GM21717 (cell line): ENCODE data around the gene CTLA4.
"Not testable (repeated sequence)": the region's sequence is repeated elsewhere in the genome, so short reads cannot be mapped to it uniquely, and the experiment has no call there.

Source experiments
- ATAC-seq: cut with Tn5 transposase; IDR thresholded peaks from one replicate; pipeline ENCODE4 v1.9.1; 2021; ENCODE audit warnings: mild to moderate bottlenecking, moderate library complexity; ENCODE audit not compliant: unreplicated experiment

CTLA4 gene

GRCh38 chr2:203855274-203855673 lies 12.3 kb upstream of the CTLA4 start:
- ATAC-seq: no peak

DNA sequence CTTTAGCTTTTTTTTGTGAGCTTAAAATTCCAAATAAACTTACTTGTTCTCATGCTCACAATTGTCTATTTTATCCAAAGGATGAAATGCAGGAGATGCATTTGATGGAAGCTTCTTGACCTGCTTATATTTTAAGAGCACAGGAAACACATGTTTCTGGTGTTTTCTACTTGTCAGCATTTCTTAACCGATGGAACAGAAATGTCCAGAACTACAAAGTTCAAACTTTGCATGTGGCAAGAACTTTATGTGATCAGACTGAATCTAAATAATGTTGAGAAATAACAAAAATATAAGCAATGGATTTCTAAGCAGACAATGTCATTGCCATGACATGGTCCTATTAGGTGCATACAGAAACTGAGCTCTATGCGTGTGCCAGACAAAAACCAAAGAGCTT lies 9.9 kb upstream of the CTLA4 start:
- ATAC-seq: no peak

DNA sequence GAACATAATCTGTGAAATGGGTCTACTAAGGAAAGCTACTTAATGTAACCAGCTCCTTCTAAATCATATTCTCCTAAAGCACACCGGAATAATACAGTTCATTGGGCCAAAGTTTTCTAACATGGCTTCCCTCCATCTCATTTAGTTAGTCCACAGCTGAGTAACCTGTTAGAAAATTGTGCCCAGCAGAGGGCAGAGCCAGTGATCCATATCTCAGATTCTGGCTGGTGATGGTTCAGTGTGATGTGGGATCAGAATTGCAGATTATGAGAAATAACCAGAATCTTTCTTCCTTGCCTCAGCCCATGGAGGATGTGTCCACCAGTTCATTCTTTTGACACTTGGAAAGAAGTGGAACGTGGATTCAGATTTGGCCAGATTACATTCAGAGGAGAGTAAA lies 9.4 kb upstream of the CTLA4 start:
- no peak for ATAC-seq

GRCh38 chr2:203859030-203859789 lies 8.4 kb upstream of the CTLA4 start:
- ATAC-seq: no peak

- no peak for ATAC-seq
Measured at GRCh38 chr2:203861197-203861596, 6.4 kb upstream of the CTLA4 start.

DNA sequence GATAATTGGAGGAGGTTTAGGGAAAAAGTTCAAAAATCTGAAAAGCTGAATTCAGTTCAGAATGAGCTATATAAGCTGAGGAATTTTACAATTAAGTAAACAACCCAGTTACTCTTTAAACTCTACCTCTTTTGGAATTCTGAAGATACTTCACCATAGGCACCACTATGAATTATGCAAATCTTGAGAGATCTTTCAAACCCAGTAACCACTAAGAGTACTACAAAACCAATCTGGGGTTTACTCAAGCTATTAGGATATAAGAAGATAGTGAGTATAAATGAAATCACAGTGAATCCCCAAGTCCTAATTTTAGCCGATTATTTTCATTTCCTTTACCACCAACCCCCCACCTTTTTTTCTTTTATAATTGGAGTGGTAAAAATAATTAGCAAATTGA lies 6.0 kb upstream of the CTLA4 start:
- ATAC-seq: no peak

- ATAC-seq: no peak
Measured at GRCh38 chr2:203869223-203870042, 1.9 kb downstream of the CTLA4 start.

- no peak for ATAC-seq
Measured at GRCh38 chr2:203870481-203870880, 2.9 kb downstream of the CTLA4 start.

- no peak for ATAC-seq
Measured at GRCh38 chr2:203870941-203871340, 3.4 kb downstream of the CTLA4 start.

DNA sequence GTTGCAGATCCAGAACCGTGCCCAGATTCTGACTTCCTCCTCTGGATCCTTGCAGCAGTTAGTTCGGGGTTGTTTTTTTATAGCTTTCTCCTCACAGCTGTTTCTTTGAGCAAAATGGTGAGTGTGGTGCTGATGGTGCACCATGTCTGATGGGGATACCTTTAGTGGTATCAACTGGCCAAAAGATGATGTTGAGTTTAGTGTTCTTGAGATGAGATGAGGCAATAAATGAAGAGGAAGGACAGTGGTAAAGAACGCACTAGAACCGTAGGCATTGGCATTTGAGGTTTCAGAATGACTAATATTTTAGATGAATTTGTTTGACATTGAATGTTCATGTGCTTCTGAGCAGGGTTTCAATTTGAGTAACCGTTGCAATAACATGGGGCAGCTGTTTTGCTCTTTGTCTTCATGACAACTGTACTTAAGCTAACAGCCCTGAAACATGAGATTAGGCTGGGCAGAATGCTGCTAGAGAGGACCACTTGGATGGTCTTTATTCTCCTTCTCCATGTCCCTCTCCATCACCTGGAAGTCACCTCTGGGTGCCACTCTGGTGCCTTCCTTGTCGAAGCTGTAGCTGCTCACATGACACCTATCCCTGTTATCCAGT lies 3.9 kb downstream of the CTLA4 start:
- peak; percentile 96 for ATAC-seq

DNA sequence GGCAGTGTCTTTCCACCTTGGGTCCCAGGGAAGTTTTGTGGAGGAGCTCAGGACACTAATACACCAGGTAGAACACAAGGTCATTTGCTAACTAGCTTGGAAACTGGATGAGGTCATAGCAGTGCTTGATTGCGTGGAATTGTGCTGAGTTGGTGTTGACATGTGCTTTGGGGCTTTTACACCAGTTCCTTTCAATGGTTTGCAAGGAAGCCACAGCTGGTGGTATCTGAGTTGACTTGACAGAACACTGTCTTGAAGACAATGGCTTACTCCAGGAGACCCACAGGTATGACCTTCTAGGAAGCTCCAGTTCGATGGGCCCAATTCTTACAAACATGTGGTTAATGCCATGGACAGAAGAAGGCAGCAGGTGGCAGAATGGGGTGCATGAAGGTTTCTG lies 5.9 kb downstream of the CTLA4 start:
- no peak for ATAC-seq

DNA sequence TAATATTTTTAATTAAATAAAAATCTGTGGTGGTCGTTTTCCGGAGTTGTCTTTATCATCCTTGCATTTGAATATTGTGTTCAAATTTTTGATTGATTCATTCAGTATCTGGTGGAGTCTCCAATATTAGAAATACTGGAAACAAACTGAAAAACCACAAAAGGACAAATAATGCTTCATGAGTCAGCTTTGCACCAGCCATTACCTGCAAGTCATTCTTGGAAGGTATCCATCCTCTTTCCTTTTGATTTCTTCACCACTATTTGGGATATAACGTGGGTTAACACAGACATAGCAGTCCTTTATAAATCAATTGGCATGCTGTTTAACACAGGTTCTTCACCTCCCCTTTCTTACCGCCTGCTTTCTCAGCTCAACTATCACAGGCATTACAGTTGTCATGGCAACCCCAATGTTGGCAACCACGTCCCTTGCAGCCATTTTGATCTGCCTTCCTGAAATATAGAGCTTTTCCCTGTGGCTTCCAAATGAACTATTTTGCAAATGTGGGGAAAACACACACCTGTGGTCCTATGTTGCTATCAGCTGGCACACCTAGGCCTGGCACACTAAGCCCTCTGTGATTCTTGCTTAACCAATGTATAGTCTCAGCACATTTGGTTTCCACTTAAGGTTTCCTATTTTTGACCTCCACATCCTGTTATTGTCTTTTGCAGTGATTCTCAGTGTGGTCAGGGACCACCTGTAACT lies 6.5 kb downstream of the CTLA4 start:
- no peak for ATAC-seq

- no peak for ATAC-seq
Measured at GRCh38 chr2:203875471-203875870, 7.9 kb downstream of the CTLA4 start.

GRCh38 chr2:203876328-203876727 lies 8.8 kb downstream of the CTLA4 start:
- ATAC-seq: no peak

DNA sequence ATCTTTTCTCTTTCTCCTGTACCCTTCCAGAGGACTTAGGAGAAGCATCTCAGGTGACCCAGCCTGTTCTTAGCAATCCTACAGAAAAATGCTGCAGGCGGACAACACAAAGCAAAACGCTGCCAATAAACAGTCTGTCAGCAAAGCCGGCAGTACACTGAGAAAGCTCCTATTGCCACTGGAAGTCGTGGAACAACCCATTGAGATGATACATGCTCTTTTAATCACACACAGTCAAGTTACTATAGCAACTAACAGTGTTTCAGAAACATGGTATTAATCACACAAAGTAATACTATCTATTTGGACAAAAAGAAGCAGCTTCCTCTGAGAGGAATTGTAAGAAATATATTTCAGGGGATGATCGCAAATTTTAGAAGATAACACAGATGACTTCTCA lies 10.5 kb downstream of the CTLA4 start:
- ATAC-seq: no peak

GRCh38 chr2:203880557-203881125 lies 13.1 kb downstream of the CTLA4 start:
- no peak for ATAC-seq

DNA sequence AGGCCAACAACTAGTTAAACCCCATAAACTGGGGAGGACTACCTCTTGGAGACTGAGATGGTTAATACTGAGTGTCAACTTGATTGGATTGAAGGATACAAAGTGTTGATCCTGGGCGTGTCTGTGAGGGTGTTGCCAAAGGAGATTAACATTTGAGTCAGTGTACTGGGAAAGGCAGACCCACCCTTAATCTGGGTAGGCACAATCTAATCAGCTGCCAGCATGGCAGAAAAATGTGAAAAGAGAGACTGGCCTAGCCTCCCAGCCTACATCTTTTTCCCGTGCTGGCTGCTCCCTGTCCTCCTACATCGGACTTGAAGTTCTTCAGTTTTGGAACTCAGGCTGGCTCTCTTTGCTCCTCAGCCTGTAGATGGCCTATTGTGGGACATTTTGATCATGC lies 13.6 kb downstream of the CTLA4 start:
- not testable (repeated sequence) for ATAC-seq

DNA sequence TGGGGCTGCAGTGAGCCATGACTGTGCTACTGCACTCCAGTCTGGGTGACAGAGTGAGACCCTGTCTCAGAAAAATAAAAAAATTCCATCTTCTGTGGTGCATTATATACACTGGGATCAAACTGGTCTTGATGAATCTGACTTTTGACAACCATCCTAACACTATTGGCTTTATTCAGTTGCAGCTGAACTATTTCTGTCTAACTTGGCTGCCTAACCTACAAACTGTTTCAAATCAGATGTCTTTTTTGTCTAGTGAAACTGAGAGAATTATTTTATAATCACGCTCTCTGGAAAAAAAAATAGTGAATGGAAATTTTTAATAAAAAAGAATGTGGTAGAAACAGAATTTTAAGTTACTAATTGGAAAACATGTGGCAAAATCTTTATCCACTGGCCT lies 15.0 kb downstream of the CTLA4 start:
- no peak for ATAC-seq

- no peak for ATAC-seq
Measured at GRCh38 chr2:203886661-203887151, 19.1 kb downstream of the CTLA4 start.

DNA sequence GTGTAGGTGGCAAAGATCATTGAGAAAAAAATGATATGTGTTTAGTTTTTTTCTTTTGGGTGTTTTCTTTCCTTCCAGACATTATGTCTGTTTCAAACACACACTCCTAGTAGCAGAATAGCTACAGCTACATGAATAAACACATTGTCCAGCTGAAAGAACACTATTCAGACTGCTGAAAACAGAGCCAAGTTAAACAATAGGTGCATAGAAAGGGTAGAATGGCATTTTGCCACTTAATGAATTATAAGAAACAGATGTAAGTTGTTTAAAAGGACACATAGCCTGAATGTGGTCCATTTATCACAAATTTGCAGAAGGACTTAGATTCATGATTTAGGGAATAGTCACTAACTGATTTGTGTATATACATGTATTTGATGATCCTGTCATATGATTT lies 20.1 kb downstream of the CTLA4 start:
- ATAC-seq: no peak

- ATAC-seq: no peak
Measured at GRCh38 chr2:203889542-203889941, 22.0 kb downstream of the CTLA4 start.
